ENCODE data around the gene PACRG. TPM values are rescaled to one million over a fixed set of nuclear protein-coding genes. Genes with fewer than 3 reads are reported as not detected.

PACRG gene
- total RNA-seq, 4 donors from 2014 or later, result 1.7 to 7.7 (median 3.7) TPM

- Histone ChIP-seq H3K4me1 (no peaks in the 10 kb centered on the region), H3K27ac (no peak overlapping the region), H3K9me3 (no peaks in the 10 kb centered on the region), H3K36me3 (no peaks in the 10 kb centered on the region), H3K4me3 (replicated peaks in 1 of 3) (no peak overlapping the region), H3K27me3 (no peaks in the 10 kb centered on the region)
- no peak for DNase-seq
- no peak for TF ChIP-seq POLR2A (IDR thresholded peaks at IDR 0.05)
- TF ChIP-seq CTCF (IDR thresholded peaks at IDR 0.05), result no peak
- WGBS, 2 donors, result 82 to 90% methylated on average over 3 of the region's 3 CpGs
- intact Hi-C loops (cut with DNase I), result no loop called here
These were observed 338.4 kb downstream of the PACRG start for GRCh38 chr6:163066200-163066599.

- Histone ChIP-seq H3K36me3 (no peaks in the 10 kb centered on the region), H3K4me1 (no peaks in the 10 kb centered on the region), H3K27ac (no peak overlapping the region), H3K27me3 (no peaks in the 10 kb centered on the region), H3K9me3 (no peaks in the 10 kb centered on the region), H3K4me3 (replicated peaks in 1 of 3) (no peak overlapping the region)
- WGBS, 2 donors, result 82 to 89% methylated on average over 8 of the region's 8 CpGs
- intact Hi-C loops (cut with DNase I), result no loop called here
- TF ChIP-seq POLR2A (IDR thresholded peaks at IDR 0.05), result no peak
- no peak for TF ChIP-seq CTCF (IDR thresholded peaks at IDR 0.05)
- DNase-seq, result no peak
These were observed 349.4 kb downstream of the PACRG start for GRCh38 chr6:163077134-163077533.

GRCh38 chr6:163078712-163079111 lies 350.9 kb downstream of the PACRG start:
- no peaks in the 10 kb centered on the region for H3K36me3 ChIP-seq
- H3K4me3 ChIP-seq (replicated peaks in 1 of 3), result no peak overlapping the region
- DNase-seq, result no peak
- H3K27me3 ChIP-seq, result no peaks in the 10 kb centered on the region
- intact Hi-C loops (cut with DNase I), result no loop called here
- TF ChIP-seq POLR2A (IDR thresholded peaks at IDR 0.05) (no peak), CTCF (IDR thresholded peaks at IDR 0.05) (no peak)
- H3K4me1 ChIP-seq, result no peaks in the 10 kb centered on the region
- no peaks in the 10 kb centered on the region for H3K9me3 ChIP-seq
- no peak overlapping the region for H3K27ac ChIP-seq
- WGBS, 2 donors, result 89 to 95% methylated on average over 7 of the region's 7 CpGs

GRCh38 chr6:163080228-163080627 lies 352.5 kb downstream of the PACRG start:
- WGBS, 2 donors, result 94 to 95% methylated on average over 5 of the region's 5 CpGs
- no peaks in the 10 kb centered on the region for H3K27me3 ChIP-seq
- no peaks in the 10 kb centered on the region for H3K4me1 ChIP-seq
- H3K27ac ChIP-seq, result no peak overlapping the region
- H3K4me3 ChIP-seq (replicated peaks in 1 of 3), result no peak overlapping the region
- no peaks in the 10 kb centered on the region for H3K9me3 ChIP-seq
- DNase-seq, result no peak
- H3K36me3 ChIP-seq, result no peaks in the 10 kb centered on the region
- no peak for TF ChIP-seq CTCF (IDR thresholded peaks at IDR 0.05)
- TF ChIP-seq POLR2A (IDR thresholded peaks at IDR 0.05), result no peak
- intact Hi-C loops (cut with DNase I), result no loop called here

- intact Hi-C loops (cut with DNase I), result no loop called here
- Histone ChIP-seq H3K36me3 (no peaks in the 10 kb centered on the region), H3K9me3 (no peaks in the 10 kb centered on the region), H3K4me1 (no peaks in the 10 kb centered on the region), H3K4me3 (replicated peaks in 1 of 3) (no peak overlapping the region), H3K27me3 (no peaks in the 10 kb centered on the region), H3K27ac (no peak overlapping the region)
- DNase-seq, result no peak
- TF ChIP-seq POLR2A (IDR thresholded peaks at IDR 0.05) (no peak), CTCF (IDR thresholded peaks at IDR 0.05) (no peak)
- 57 to 60% methylated on average over 3 of the region's 3 CpGs for WGBS, 2 donors
These were observed 355.4 kb downstream of the PACRG start for GRCh38 chr6:163083141-163083540.
